Upper lobe of left lung (tissue), 6 donors: ENCODE measurements around the gene GP1BB. TPM values are rescaled to one million over a fixed set of nuclear protein-coding genes. Genes with fewer than 3 reads are reported as not detected.

Experiments used
- ATAC-seq, 2 donors: fragments of 200-7000 bp; cut with Tn5 transposase; one replicate each; pipeline ENCODE4 v1.9.1; 2022; ENCODE audit warnings: mild to moderate bottlenecking in 2 of 2, moderate library complexity in 2 of 2; ENCODE audit not compliant: low FRiP score in 2 of 2
- DNase-seq, 2 donors: peaks; one replicate each; pipeline ENCODE4 v3.0.0-alpha.2; 2019 to 2020
- H3K27ac ChIP-seq, 4 donors: fragments of 200-600 bp; sonication (generic); one replicate each; pipeline ENCODE4 v1.5.1; 2016 to 2019
- H3K27me3 ChIP-seq, 4 donors: fragments of 200-600 bp; sonication (generic); one replicate each; pipeline ENCODE4 v1.5.1; 2017 to 2019
- H3K36me3 ChIP-seq, 4 donors: fragments of 200-600 bp; sonication (generic); one replicate each; pipeline ENCODE4 v1.5.1; 2016 to 2019
- H3K4me1 ChIP-seq, 4 donors: fragments of 200-600 bp; sonication (generic); one replicate each; pipeline ENCODE4 v1.5.1; 2018 to 2019
- H3K4me3 ChIP-seq, 4 donors: fragments of 200-600 bp; sonication (generic); one replicate each; pipeline ENCODE4 v1.5.1; 2017 to 2019; ENCODE audit warnings: mild to moderate bottlenecking in 2 of 4, moderate library complexity in 1 of 4
- H3K9me3 ChIP-seq, 4 donors: fragments of 200-600 bp; sonication (generic); one replicate each; pipeline ENCODE4 v1.5.1; 2018 to 2019
- CTCF ChIP-seq, 6 experiments: fragments of 450-650 bp in 4 of 6; fragments of 200-600 bp in 2 of 6; sonication (generic) in 2 of 6; IDR thresholded peaks; one replicate each; pipeline ENCODE4 v1.5.1; 2016 to 2019; ENCODE audit warnings: antibody characterized with exemption in 6 of 6
- EP300 ChIP-seq, 4 donors: sonication (generic); formaldehyde crosslinking; IDR thresholded peaks; one replicate each; pipeline ENCODE4 v1.5.1; 2017; ENCODE audit warnings: antibody characterized with exemption in 4 of 4, control low read depth in 2 of 4
- POLR2A ChIP-seq, 4 donors: fragments of 450-650 bp; IDR thresholded peaks; one replicate each; pipeline ENCODE4 v1.5.1; 2016 to 2017; ENCODE audit warnings: antibody characterized with exemption in 4 of 4, mild to moderate bottlenecking in 2 of 4
- POLR2AphosphoS5 ChIP-seq, 2 donors: sonication (generic); formaldehyde crosslinking; IDR thresholded peaks; one replicate each; pipeline ENCODE4 v1.5.1; 2017; ENCODE audit warnings: antibody characterized with exemption in 2 of 2
- WGBS, 2 donors: methylation state at CpG; one replicate each; pipeline ENCODE4 v1.1.5; 2017 to 2018; 5-methylcytosine and 5-hydroxymethylcytosine counted together
- total RNA-seq, 6 donors: library from RNA; depleted of rRNA in 4 of 6; stranded (reverse); fragments of >200 nt in 4 of 6; gene quantifications; one replicate each; pipeline versions ENCODE4 v1.1.0 to v1.2.1, GENCODE V29; 2016 to 2021
- donor health status: DM: no; HTN: no; CAD: no; lungs with moderate emphysema.
- donor health status: DM: no; HTN: yes; CAD: no; lungs with severe emphysema.

Gene GP1BB
- total RNA-seq, 6 donors from 2014 or later: 1.5 to 23.7 (median 6.6) TPM

GRCh38 chr22:19713650-19714311, 9.6 kb upstream of the GP1BB start:
- no peaks in the 10 kb centered on the region for H3K9me3 ChIP-seq
- no peaks in the 10 kb centered on the region for H3K36me3 ChIP-seq
- peaks cover 0 to 18% (median 6%) of the 10 kb centered on the region in 4 donors for H3K27me3 ChIP-seq
- H3K4me3 ChIP-seq: peak overlapping the region in 3 of 4 donors; percentile 47 to 72 (median 60)
- WGBS, 2 donors: 26 to 66% methylated on average over 12 to 38 of the region's 38 CpGs
- peak in 1 of 2 donors; percentile 89 for DNase-seq
- peak overlapping the region in 1 of 4 donors; percentile 31 for H3K27ac ChIP-seq
- H3K4me1 ChIP-seq: peaks cover 20 to 35% (median 25%) of the 10 kb centered on the region in 4 donors
- ATAC-seq: peak in 1 of 2 donors; percentile 10
- TF ChIP-seq POLR2A (IDR thresholded peaks at IDR 0.05) (no peak), CTCF (IDR thresholded peaks at IDR 0.05) (peak in 1 of 6 experiments; percentile 6)

GRCh38 chr22:19714312-19715187, 8.8 kb upstream of the GP1BB start, which contains the start of gene SEPTIN5:
TSS of gene SEPTIN5 (plus strand) at chr22:19714503. CDS start at chr22:19714589, 86 bp downstream.
- ATAC-seq (peak in 1 of 2 donors; percentile 16), DNase-seq (peak in 1 of 2 donors; percentile 89)
- TF ChIP-seq POLR2A (IDR thresholded peaks at IDR 0.05): no peak
- TF ChIP-seq CTCF (IDR thresholded peaks at IDR 0.05): no peak
- no peak for TF ChIP-seq POLR2AphosphoS5 (IDR thresholded peaks at IDR 0.05)
- TF ChIP-seq EP300 (IDR thresholded peaks at IDR 0.05): no peak
- Histone ChIP-seq H3K9me3 (no peaks in the 10 kb centered on the region), H3K4me1 (peaks cover 22 to 39% (median 29%) of the 10 kb centered on the region in 4 donors), H3K27me3 (peaks cover 0 to 23% (median 7%) of the 10 kb centered on the region in 4 donors), H3K27ac (peak within 1 kb of the TSS in 1 of 4 donors; percentile 42), H3K36me3 (no peaks in the 10 kb centered on the region), H3K4me3 (peak within 1 kb of the TSS; percentile 47 to 72 (median 54))
- 0% methylated on average over 3 to 7 of the region's 106 CpGs for WGBS, 2 donors

- Histone ChIP-seq H3K27me3 (peaks cover 0 to 23% (median 7%) of the 10 kb centered on the region in 4 donors), H3K4me3 (peak overlapping the region in 3 of 4 donors; percentile 47 to 72 (median 60)), H3K4me1 (peaks cover 22 to 39% (median 29%) of the 10 kb centered on the region in 4 donors), H3K9me3 (no peaks in the 10 kb centered on the region), H3K36me3 (no peaks in the 10 kb centered on the region), H3K27ac (peak overlapping the region in 1 of 4 donors; percentile 42)
- DNase-seq (peak in 1 of 2 donors; percentile 57), ATAC-seq (no peak)
- TF ChIP-seq POLR2AphosphoS5 (IDR thresholded peaks at IDR 0.05): no peak
- no peak for TF ChIP-seq EP300 (IDR thresholded peaks at IDR 0.05)
- TF ChIP-seq POLR2A (IDR thresholded peaks at IDR 0.05): no peak
- no peak for TF ChIP-seq CTCF (IDR thresholded peaks at IDR 0.05)
- WGBS, 2 donors: 43 to 82% methylated on average over 2 to 4 of the region's 4 CpGs
Measured at GRCh38 chr22:19715188-19715930, 8.0 kb upstream of the GP1BB start.

- Histone ChIP-seq H3K4me1 (peaks cover 22 to 39% (median 29%) of the 10 kb centered on the region in 4 donors), H3K4me3 (no peak overlapping the region)
Measured at GRCh38 chr22:19716041-19716828, 7.1 kb upstream of the GP1BB start.

More at GRCh38 chr22:19716041-19716828, 7.1 kb upstream of the GP1BB start:
- Histone ChIP-seq H3K27me3 (peaks cover 0 to 23% (median 7%) of the 10 kb centered on the region in 4 donors), H3K27ac (no peak overlapping the region), H3K9me3 (no peaks in the 10 kb centered on the region), H3K36me3 (no peaks in the 10 kb centered on the region)
- TF ChIP-seq EP300 (IDR thresholded peaks at IDR 0.05): no peak
- ATAC-seq: no peak
- whole genome bisulfite sequencing, 2 donors: 84 to 89% methylated on average over 7 to 11 of the region's 11 CpGs
- peak in 1 of 2 donors; percentile 21 for DNase-seq
